GM19240 (cell line): ENCODE data around the gene SP110.
"Not testable (repeated sequence)": the region's sequence is repeated elsewhere in the genome, so short reads cannot be mapped to it uniquely, and the experiment has no call there.

Experiments
- DNase-seq: peaks from one replicate; pipeline ENCODE4 v3.0.0; 2011; ENCODE audit warnings: low spot score; ENCODE audit not compliant: insufficient read length

SP110 gene

GRCh38 chr2:230219419-230220331 lies at the start of gene SP110:
SP110 (minus strand) TSS chr2:230219984; CDS start chr2:230216927, 3,057 bp downstream.
- DNase-seq: no peak

GRCh38 chr2:230268606-230269243 lies 48.9 kb upstream of the SP110 start:
- DNase-seq: no peak

- no peak for DNase-seq
Measured at GRCh38 chr2:230267556-230267955, 47.8 kb upstream of the SP110 start.

GRCh38 chr2:230267059-230267458 lies 47.3 kb upstream of the SP110 start:
- no peak for DNase-seq

GRCh38 chr2:230266638-230267037 lies 46.9 kb upstream of the SP110 start:
- no peak for DNase-seq

GRCh38 chr2:230264945-230265344 lies 45.2 kb upstream of the SP110 start:
- DNase-seq: not testable (repeated sequence)

GRCh38 chr2:230262246-230262645 lies 42.5 kb upstream of the SP110 start:
- DNase-seq: no peak

- no peak for DNase-seq
Measured at GRCh38 chr2:230258483-230258882, 38.7 kb upstream of the SP110 start.

- DNase-seq: no peak
Measured at GRCh38 chr2:230256733-230257332, 37.0 kb upstream of the SP110 start.

- DNase-seq: no peak
Measured at GRCh38 chr2:230254152-230254881, 34.5 kb upstream of the SP110 start.

- no peak for DNase-seq
Measured at GRCh38 chr2:230250231-230250630, 30.4 kb upstream of the SP110 start.

- no peak for DNase-seq
Measured at GRCh38 chr2:230246206-230246605, 26.4 kb upstream of the SP110 start.

- DNase-seq: no peak
Measured at GRCh38 chr2:230244211-230244610, 24.4 kb upstream of the SP110 start.

GRCh38 chr2:230234845-230235244 lies 15.1 kb upstream of the SP110 start:
- no peak for DNase-seq

GRCh38 chr2:230234122-230234722 lies 14.4 kb upstream of the SP110 start:
- no peak for DNase-seq

GRCh38 chr2:230231251-230231650 lies 11.5 kb upstream of the SP110 start:
- no peak for DNase-seq

- no peak for DNase-seq
Measured at GRCh38 chr2:230230496-230231200, 10.9 kb upstream of the SP110 start.

GRCh38 chr2:230230087-230230486 lies 10.3 kb upstream of the SP110 start:
- no peak for DNase-seq

- no peak for DNase-seq
Measured at GRCh38 chr2:230227216-230227615, 7.4 kb upstream of the SP110 start.

- DNase-seq: no peak
Measured at GRCh38 chr2:230226051-230226551, 6.3 kb upstream of the SP110 start.
